CD4-positive, CD25-positive, alpha-beta regulatory T cell (primary cell): ENCODE results near the gene SPATA4. TPM values are rescaled to one million over a fixed set of nuclear protein-coding genes. Genes with fewer than 3 reads are reported as not detected.

Experiments used
- ATAC-seq, 2 donors: fragments of 150-1000 bp; cut with Tn5 transposase; one replicate each; pipeline ENCODE4 v1.10.0; 2021; ENCODE audit warnings: low read depth in 2 of 2, moderate number of reproducible peaks in 2 of 2, moderate library complexity in 1 of 2
- DNase-seq, 3 donors: peaks; one replicate each; pipeline versions ENCODE4 v3.0.0 to v3.0.0-alpha.2; 2012 to 2022; ENCODE audit warnings: mixed read lengths in 1 of 3
- H3K27ac ChIP-seq: one replicate; pipeline ENCODE4 v1.7.0; 2013; ENCODE audit warnings: mild to moderate bottlenecking, low read length; ENCODE audit not compliant: insufficient read depth, poor library complexity, severe bottlenecking
- H3K27me3 ChIP-seq: one replicate; pipeline ENCODE4 v1.7.0; 2013; ENCODE audit warnings: low read length; ENCODE audit not compliant: control insufficient read depth, insufficient read depth
- H3K36me3 ChIP-seq: one replicate; pipeline ENCODE4 v1.7.0; 2013; ENCODE audit warnings: mild to moderate bottlenecking, low read length, moderate library complexity; ENCODE audit not compliant: control insufficient read depth, insufficient read depth
- H3K4me1 ChIP-seq: 2 replicates; pipeline ENCODE4 v1.7.0; 2013; ENCODE audit warnings: mild to moderate bottlenecking, low read length; ENCODE audit not compliant: insufficient read depth, control insufficient read depth, poor library complexity, severe bottlenecking
- H3K4me3 ChIP-seq: one replicate; pipeline ENCODE4 v1.7.0; 2013; ENCODE audit warnings: low read depth, mild to moderate bottlenecking, low read length, moderate library complexity
- H3K9me3 ChIP-seq, 2 experiments: 1 replicate in 1 of 2; 2 replicates in 1 of 2; pipeline ENCODE4 v1.7.0; 2013; ENCODE audit warnings: low read length in 2 of 2, mild to moderate bottlenecking in 1 of 2, moderate library complexity in 1 of 2; ENCODE audit not compliant: control insufficient read depth in 2 of 2
- H3K27ac Mint-ChIP-seq, 3 donors: one replicate each; pipeline ENCODE4 v1.8.0; 2020 to 2022; ENCODE audit warnings: mild to moderate bottlenecking in 3 of 3, mixed read lengths in 3 of 3, moderate library complexity in 2 of 3
- H3K27me3 Mint-ChIP-seq: one replicate; pipeline ENCODE4 v1.8.0; 2022; ENCODE audit warnings: mild to moderate bottlenecking, mixed read lengths
- H3K36me3 Mint-ChIP-seq: one replicate; pipeline ENCODE4 v1.8.0; 2020; ENCODE audit warnings: mixed read lengths
- H3K4me1 Mint-ChIP-seq, 4 donors: one replicate each; pipeline ENCODE4 v1.8.0; 2020 to 2022; ENCODE audit warnings: mixed read lengths in 4 of 4, mild to moderate bottlenecking in 1 of 4
- H3K4me3 Mint-ChIP-seq, 4 donors: one replicate each; pipeline ENCODE4 v1.8.0; 2020 to 2022; ENCODE audit warnings: mild to moderate bottlenecking in 4 of 4, mixed read lengths in 4 of 4, moderate library complexity in 3 of 4
- H3K9me3 Mint-ChIP-seq, 7 donors: one replicate each; pipeline ENCODE4 v1.8.0; 2020 to 2022; ENCODE audit warnings: mixed read lengths in 7 of 7, mild to moderate bottlenecking in 3 of 7, moderate library complexity in 2 of 7
- polyA plus RNA-seq, 4 donors: library from polyadenylated mRNA; unstranded; fragments of 300-500 nt; fragmentation: Illumina TruSeq; gene quantifications; one replicate each; pipeline ENCODE4 v1.2.3, GENCODE V29; 2021
- total RNA-seq: library from RNA; stranded (reverse); gene quantifications from one replicate; pipeline ENCODE4 v1.2.3, GENCODE V29; 2022

Gene SPATA4
- total and polyA plus RNA-seq, 5 donors from 2014 or later = not detected

GRCh38 chr4:176207839-176208238, 12.5 kb upstream of the SPATA4 start:
- H3K9me3 Mint-ChIP-seq = peaks cover 0 to 5% (median 0%) of the 10 kb centered on the region in 7 donors
- H3K4me1 Mint-ChIP-seq = peaks cover 0 to 2% (median 0%) of the 10 kb centered on the region in 4 donors
- H3K36me3 ChIP-seq = no peaks in the 10 kb centered on the region
- H3K4me3 Mint-ChIP-seq = no peak overlapping the region
- no peaks in the 10 kb centered on the region for H3K36me3 Mint-ChIP-seq
- no peak overlapping the region for H3K4me3 ChIP-seq
- DNase-seq (no peak), ATAC-seq (no peak)
- H3K9me3 ChIP-seq = no peaks in the 10 kb centered on the region
- no peaks in the 10 kb centered on the region for H3K4me1 ChIP-seq
- H3K27ac Mint-ChIP-seq = no peak overlapping the region
- peaks cover 36% of the 10 kb centered on the region for H3K27me3 Mint-ChIP-seq
- H3K27me3 ChIP-seq = peaks cover 10% of the 10 kb centered on the region
- no peak overlapping the region for H3K27ac ChIP-seq

- no peak for ATAC-seq
- no peak overlapping the region for H3K4me3 Mint-ChIP-seq
- H3K4me3 ChIP-seq = no peak overlapping the region
- DNase-seq = no peak
- no peak overlapping the region for H3K27ac ChIP-seq
- H3K36me3 ChIP-seq = no peaks in the 10 kb centered on the region
- H3K4me1 ChIP-seq = no peaks in the 10 kb centered on the region
- no peaks in the 10 kb centered on the region for H3K9me3 Mint-ChIP-seq
- no peaks in the 10 kb centered on the region for H3K36me3 Mint-ChIP-seq
- peaks cover 0 to 2% (median 0%) of the 10 kb centered on the region in 4 donors for H3K4me1 Mint-ChIP-seq
- H3K27ac Mint-ChIP-seq = no peak overlapping the region
- peaks cover 32% of the 10 kb centered on the region for H3K27me3 Mint-ChIP-seq
- no peaks in the 10 kb centered on the region for H3K9me3 ChIP-seq
- H3K27me3 ChIP-seq = peaks cover 7% of the 10 kb centered on the region
Observed at GRCh38 chr4:176205299-176205698, 9.9 kb upstream of the SPATA4 start.

- Histone ChIP-seq H3K27ac (no peak overlapping the region), H3K4me1 (peaks cover 10% of the 10 kb centered on the region), H3K4me3 (no peak overlapping the region), H3K36me3 (no peaks in the 10 kb centered on the region), H3K9me3 (no peaks in the 10 kb centered on the region), H3K27me3 (peaks cover 8% of the 10 kb centered on the region)
- no peaks in the 10 kb centered on the region for H3K9me3 Mint-ChIP-seq
- no peak for DNase-seq
- H3K27me3 Mint-ChIP-seq = peaks cover 33% of the 10 kb centered on the region
- H3K4me3 Mint-ChIP-seq = peak overlapping the region in 1 of 4 donors; percentile 7
- no peak for ATAC-seq
- peaks cover 0 to 12% (median 7%) of the 10 kb centered on the region in 4 donors for H3K4me1 Mint-ChIP-seq
- H3K27ac Mint-ChIP-seq = no peak overlapping the region
- no peaks in the 10 kb centered on the region for H3K36me3 Mint-ChIP-seq
Observed at GRCh38 chr4:176198316-176198903, 3.0 kb upstream of the SPATA4 start.

GRCh38 chr4:176193938-176194337, 1.4 kb downstream of the SPATA4 start:
- ATAC-seq (no peak), DNase-seq (peak in 1 of 3 donors; percentile 6)
- no peak overlapping the region for H3K27ac ChIP-seq
- Mint-ChIP-seq H3K36me3 (no peaks in the 10 kb centered on the region), H3K4me3 (peak overlapping the region in 2 of 4 donors; percentile 12 to 62), H3K27ac (no peak overlapping the region), H3K9me3 (no peaks in the 10 kb centered on the region), H3K27me3 (peaks cover 51% of the 10 kb centered on the region), H3K4me1 (peaks cover 0 to 12% (median 7%) of the 10 kb centered on the region in 4 donors)
- no peak overlapping the region for H3K4me3 ChIP-seq
- no peaks in the 10 kb centered on the region for H3K9me3 ChIP-seq
- H3K4me1 ChIP-seq = peaks cover 10% of the 10 kb centered on the region
- no peaks in the 10 kb centered on the region for H3K36me3 ChIP-seq
- peaks cover 30% of the 10 kb centered on the region for H3K27me3 ChIP-seq

- Mint-ChIP-seq H3K27me3 (peaks cover 56% of the 10 kb centered on the region), H3K36me3 (no peaks in the 10 kb centered on the region)
- no peak for ATAC-seq
Observed at GRCh38 chr4:176193126-176193525, 2.3 kb downstream of the SPATA4 start.

GRCh38 chr4:176191974-176192373, 3.4 kb downstream of the SPATA4 start:
- H3K27ac ChIP-seq = no peak overlapping the region
- H3K36me3 ChIP-seq = no peaks in the 10 kb centered on the region
- Mint-ChIP-seq H3K4me1 (peaks cover 0 to 12% (median 7%) of the 10 kb centered on the region in 4 donors), H3K4me3 (no peak overlapping the region), H3K27ac (no peak overlapping the region), H3K27me3 (peaks cover 65% of the 10 kb centered on the region), H3K36me3 (no peaks in the 10 kb centered on the region), H3K9me3 (no peaks in the 10 kb centered on the region)
- peaks cover 10% of the 10 kb centered on the region for H3K4me1 ChIP-seq
- no peak for ATAC-seq
- no peaks in the 10 kb centered on the region for H3K9me3 ChIP-seq
- DNase-seq = no peak
- no peak overlapping the region for H3K4me3 ChIP-seq
- peaks cover 38% of the 10 kb centered on the region for H3K27me3 ChIP-seq

More at GRCh38 chr4:176193126-176193525, 2.3 kb downstream of the SPATA4 start:
- peaks cover 10% of the 10 kb centered on the region for H3K4me1 ChIP-seq
- H3K4me3 ChIP-seq = no peak overlapping the region
- H3K9me3 ChIP-seq = no peaks in the 10 kb centered on the region
- Mint-ChIP-seq H3K9me3 (no peaks in the 10 kb centered on the region), H3K27ac (no peak overlapping the region), H3K4me1 (peaks cover 0 to 12% (median 7%) of the 10 kb centered on the region in 4 donors), H3K4me3 (peak overlapping the region in 1 of 4 donors; percentile 30)
- H3K27me3 ChIP-seq = peaks cover 34% of the 10 kb centered on the region
- no peak overlapping the region for H3K27ac ChIP-seq
- no peak for DNase-seq
- no peaks in the 10 kb centered on the region for H3K36me3 ChIP-seq

- Mint-ChIP-seq H3K36me3 (no peaks in the 10 kb centered on the region), H3K4me3 (no peak overlapping the region), H3K27ac (no peak overlapping the region), H3K4me1 (peaks cover 0 to 3% (median 1%) of the 10 kb centered on the region in 4 donors), H3K27me3 (peaks cover 74% of the 10 kb centered on the region), H3K9me3 (peaks cover 0 to 3% (median 0%) of the 10 kb centered on the region in 7 donors)
- Histone ChIP-seq H3K27ac (no peak overlapping the region), H3K4me3 (no peak overlapping the region), H3K9me3 (no peaks in the 10 kb centered on the region), H3K36me3 (no peaks in the 10 kb centered on the region), H3K27me3 (peaks cover 43% of the 10 kb centered on the region), H3K4me1 (peaks cover 4% of the 10 kb centered on the region)
- no peak for DNase-seq
- ATAC-seq = no peak
Observed at GRCh38 chr4:176189891-176190795, 5.2 kb downstream of the SPATA4 start.
